ENCODE measurements around the gene SRGAP3.

DNA sequence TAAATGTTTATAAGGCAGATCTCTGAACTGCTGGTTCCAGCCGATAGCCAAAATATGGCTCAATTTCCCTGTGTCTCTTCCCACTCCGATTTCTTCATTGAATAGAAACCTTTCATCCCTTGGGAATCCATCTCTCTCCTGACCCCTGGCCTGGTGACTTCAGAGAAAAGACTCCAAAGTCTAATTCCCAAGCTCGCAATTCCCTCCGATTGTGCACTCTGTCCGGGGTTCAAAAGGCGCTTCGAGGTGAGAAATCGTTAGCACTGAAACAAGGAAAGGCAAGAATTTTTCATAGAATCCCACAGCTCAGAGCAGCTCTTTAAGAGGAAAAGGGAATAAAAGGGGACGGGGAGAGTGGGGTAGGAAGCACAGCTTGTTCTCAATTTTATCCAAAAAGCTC lies 267.7 kb downstream of the SRGAP3 start:
- TF ChIP-seq EZH2 (IDR thresholded peaks at IDR 0.05; ENCODE audit: insufficient read depth, low read length), result no peak
- TF ChIP-seq, protein P1, sequence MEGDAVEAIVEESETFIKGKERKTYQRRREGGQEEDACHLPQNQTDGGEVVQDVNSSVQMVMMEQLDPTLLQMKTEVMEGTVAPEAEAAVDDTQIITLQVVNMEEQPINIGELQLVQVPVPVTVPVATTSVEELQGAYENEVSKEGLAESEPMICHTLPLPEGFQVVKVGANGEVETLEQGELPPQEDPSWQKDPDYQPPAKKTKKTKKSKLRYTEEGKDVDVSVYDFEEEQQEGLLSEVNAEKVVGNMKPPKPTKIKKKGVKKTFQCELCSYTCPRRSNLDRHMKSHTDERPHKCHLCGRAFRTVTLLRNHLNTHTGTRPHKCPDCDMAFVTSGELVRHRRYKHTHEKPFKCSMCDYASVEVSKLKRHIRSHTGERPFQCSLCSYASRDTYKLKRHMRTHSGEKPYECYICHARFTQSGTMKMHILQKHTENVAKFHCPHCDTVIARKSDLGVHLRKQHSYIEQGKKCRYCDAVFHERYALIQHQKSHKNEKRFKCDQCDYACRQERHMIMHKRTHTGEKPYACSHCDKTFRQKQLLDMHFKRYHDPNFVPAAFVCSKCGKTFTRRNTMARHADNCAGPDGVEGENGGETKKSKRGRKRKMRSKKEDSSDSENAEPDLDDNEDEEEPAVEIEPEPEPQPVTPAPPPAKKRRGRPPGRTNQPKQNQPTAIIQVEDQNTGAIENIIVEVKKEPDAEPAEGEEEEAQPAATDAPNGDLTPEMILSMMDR (IDR thresholded peaks at IDR 0.05; ENCODE audit: insufficient read depth, low read depth, low read length), result no peak
